Measurements from ENCODE around the gene CORO1C.
"Not testable (repeated sequence)": the region's sequence is repeated elsewhere in the genome, so short reads cannot be mapped to it uniquely, and the experiment has no call there.

The CORO1C gene

GRCh38 chr12:108671110-108671509 lies 60.2 kb downstream of the CORO1C start:
- no peak for FAIRE-seq

- no peak for FAIRE-seq
These were observed 61.2 kb downstream of the CORO1C start for GRCh38 chr12:108670066-108670631.

GRCh38 chr12:108668542-108668941 lies 62.8 kb downstream of the CORO1C start:
- FAIRE-seq = no peak

GRCh38 chr12:108668063-108668462 lies 63.3 kb downstream of the CORO1C start:
- FAIRE-seq = no peak

GRCh38 chr12:108667349-108667748 lies 64.0 kb downstream of the CORO1C start:
- FAIRE-seq = no peak

- no peak for FAIRE-seq
These were observed 64.9 kb downstream of the CORO1C start for GRCh38 chr12:108666401-108666881.

GRCh38 chr12:108665608-108666202 lies 65.6 kb downstream of the CORO1C start:
- FAIRE-seq = no peak

- peak; percentile 90 for FAIRE-seq
These were observed 66.7 kb downstream of the CORO1C start for GRCh38 chr12:108664338-108665258.

GRCh38 chr12:108663324-108664015 lies 67.8 kb downstream of the CORO1C start:
- FAIRE-seq = no peak

GRCh38 chr12:108658115-108658514 lies 73.2 kb downstream of the CORO1C start:
- FAIRE-seq = not testable (repeated sequence)

- no peak for FAIRE-seq
These were observed 74.1 kb downstream of the CORO1C start for GRCh38 chr12:108657130-108657745.

GRCh38 chr12:108656247-108656646 lies 75.1 kb downstream of the CORO1C start:
- FAIRE-seq = not testable (repeated sequence)

- FAIRE-seq = not testable (repeated sequence)
These were observed 75.5 kb downstream of the CORO1C start for GRCh38 chr12:108655812-108656175.

- FAIRE-seq = not testable (repeated sequence)
These were observed 76.7 kb downstream of the CORO1C start for GRCh38 chr12:108654622-108655021.

GRCh38 chr12:108653922-108654321 lies 77.4 kb downstream of the CORO1C start:
- FAIRE-seq = no peak

- no peak for FAIRE-seq
These were observed 78.2 kb downstream of the CORO1C start for GRCh38 chr12:108653082-108653516.

GRCh38 chr12:108650083-108650482 lies 81.2 kb downstream of the CORO1C start:
- no peak for FAIRE-seq

- FAIRE-seq = no peak
These were observed 81.6 kb downstream of the CORO1C start for GRCh38 chr12:108649669-108650068.

GRCh38 chr12:108649126-108649525 lies 82.2 kb downstream of the CORO1C start:
- no peak for FAIRE-seq

GRCh38 chr12:108648371-108648770 lies 82.9 kb downstream of the CORO1C start:
- no peak for FAIRE-seq

- FAIRE-seq = no peak
These were observed 83.6 kb downstream of the CORO1C start for GRCh38 chr12:108647585-108648287.
